Hematopoietic multipotent progenitor cell treated with erythropoietin and hydrocortisone succinate and interleukin-3 and kit ligand, for 17 days (in vitro differentiated cells): ENCODE results near the gene SRMS.

Experiments used
- DNase-seq: peaks from one replicate; pipeline ENCODE4 v3.0.0-alpha.2; 2015; ENCODE audit warnings: low spot score

Gene SRMS

DNA sequence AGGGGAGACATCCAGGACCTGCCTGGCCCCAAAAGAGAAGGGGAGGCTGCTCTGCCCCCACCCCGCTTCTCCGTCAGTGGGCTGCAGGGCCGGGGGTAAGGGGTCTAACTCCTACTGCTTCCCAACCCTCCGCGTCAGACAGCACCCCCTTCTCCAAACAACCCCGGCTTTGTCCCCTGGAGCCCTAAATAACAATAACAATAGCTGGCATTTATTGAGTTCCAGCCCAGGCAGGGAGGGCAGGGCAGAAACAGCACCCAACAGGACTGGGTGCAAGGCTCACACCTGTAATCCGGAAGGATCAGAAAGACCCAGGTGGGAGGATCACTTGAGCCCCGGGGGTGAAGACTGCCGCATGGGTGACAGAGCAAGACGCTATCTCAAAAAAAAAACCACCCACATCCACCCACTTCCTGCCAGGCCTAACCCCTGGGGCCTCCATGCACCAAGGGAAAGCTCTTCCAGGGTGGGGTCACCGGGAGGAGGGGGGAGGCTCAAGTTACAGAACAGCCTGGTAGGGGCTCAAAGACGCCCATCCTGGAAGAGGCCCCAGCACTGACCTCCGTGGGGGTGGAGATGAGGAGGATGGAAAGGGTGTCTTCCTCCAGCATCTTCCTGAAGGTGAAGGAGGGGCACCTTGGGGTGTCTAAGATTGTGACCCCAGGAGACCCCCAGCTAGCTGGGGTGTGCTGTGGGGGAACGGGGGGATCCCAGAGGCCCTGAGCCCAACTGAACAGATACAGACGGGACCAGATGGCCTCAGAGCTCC, 5.1 kb upstream of the SRMS start:
- no peak for DNase-seq

DNA sequence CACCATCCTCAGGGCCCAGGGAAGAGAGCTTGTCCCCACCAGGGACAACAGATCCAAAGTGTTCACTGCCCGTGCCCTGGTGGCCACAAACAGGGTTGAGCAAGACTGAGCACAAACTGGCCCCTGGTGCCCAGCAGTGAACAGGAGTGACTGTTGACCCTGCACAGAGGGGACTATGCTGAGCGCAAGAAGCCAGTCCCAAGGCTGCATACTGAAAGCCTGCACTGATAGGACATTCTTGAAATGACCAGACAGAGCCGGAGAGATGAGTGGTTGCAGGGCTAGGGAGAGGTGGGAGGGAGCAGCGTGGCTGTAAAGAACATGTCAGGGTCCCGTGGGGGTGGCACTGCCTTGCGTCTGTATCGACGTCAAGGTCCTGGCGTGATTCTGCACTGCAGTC, 3.5 kb upstream of the SRMS start:
- DNase-seq: no peak

- DNase-seq: no peak
Observed at GRCh38 chr20:63549679-63550282, 2.2 kb upstream of the SRMS start.

GRCh38 chr20:63549019-63549418, 1.5 kb upstream of the SRMS start:
- DNase-seq: no peak

- DNase-seq: no peak
Observed at GRCh38 chr20:63548542-63548941, 993 bp upstream of the SRMS start.

DNA sequence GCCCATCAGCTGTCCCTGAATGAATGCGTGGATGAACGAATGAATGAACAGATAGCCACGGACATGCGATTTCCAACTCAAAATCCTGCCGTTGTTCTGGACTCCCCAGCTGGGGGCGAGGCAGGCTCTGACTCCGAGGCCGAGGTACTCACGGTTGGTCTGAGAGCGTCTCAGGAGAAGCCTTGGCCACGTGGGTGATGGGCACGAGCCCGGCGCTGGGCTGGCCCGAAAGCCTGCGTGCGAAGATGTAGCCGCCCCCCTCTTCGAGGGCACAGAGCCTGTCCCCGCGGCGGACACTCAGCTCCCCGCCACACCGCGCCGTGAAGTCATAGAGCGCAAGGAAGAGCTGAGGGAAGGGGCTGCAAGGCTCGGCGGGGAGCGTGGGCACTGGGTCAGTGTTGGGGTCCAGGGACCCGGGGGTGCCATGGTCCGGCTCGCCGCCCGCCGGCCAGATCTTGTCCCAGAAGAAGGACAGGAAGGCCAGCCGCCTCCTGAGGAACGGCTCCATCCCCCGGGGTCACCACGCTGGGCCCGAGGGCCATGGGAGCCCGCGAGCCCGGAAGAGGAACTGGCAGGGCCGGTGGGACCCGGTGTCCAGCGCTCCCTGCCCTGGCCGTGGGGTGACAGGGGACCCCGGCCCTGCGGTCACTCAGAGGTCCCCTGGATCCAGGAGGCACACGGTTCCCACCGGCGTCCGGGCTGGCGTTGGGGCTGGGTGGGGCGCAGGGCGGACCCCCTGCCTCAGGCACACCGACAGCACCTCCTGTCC, 409 bp downstream of the SRMS start:
- no peak for DNase-seq

GRCh38 chr20:63546256-63546955, 1.1 kb downstream of the SRMS start:
- no peak for DNase-seq

GRCh38 chr20:63545814-63546213, 1.7 kb downstream of the SRMS start:
- no peak for DNase-seq

DNA sequence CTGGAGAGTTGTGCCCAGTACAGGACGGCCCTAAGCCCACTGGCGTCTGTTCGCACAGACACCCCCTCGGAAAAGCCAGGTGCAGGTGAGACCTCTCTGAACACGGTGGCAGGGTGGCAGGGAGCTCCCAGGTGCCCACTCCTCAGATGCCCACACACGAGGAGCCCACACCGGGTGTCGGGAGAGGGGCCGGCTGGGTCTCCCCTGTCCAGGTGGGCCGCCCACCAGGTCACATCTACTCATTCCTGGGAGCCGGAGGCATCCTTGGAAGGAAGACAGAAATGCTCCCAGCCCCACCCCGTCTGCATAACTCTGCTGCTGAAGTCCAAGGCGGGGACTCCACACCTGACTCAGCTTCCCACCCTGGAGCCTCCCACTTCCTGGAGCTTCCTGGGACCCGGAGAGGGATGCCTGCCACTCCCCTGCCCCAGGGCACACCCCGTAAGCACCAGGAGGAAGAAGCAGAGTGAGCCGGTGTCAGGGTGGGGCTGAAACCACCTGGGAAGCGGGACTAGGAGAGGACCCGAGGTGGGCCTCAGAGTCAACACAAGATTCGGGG, 2.5 kb downstream of the SRMS start:
- DNase-seq: no peak

- no peak for DNase-seq
Observed at GRCh38 chr20:63544241-63544957, 3.1 kb downstream of the SRMS start.

DNA sequence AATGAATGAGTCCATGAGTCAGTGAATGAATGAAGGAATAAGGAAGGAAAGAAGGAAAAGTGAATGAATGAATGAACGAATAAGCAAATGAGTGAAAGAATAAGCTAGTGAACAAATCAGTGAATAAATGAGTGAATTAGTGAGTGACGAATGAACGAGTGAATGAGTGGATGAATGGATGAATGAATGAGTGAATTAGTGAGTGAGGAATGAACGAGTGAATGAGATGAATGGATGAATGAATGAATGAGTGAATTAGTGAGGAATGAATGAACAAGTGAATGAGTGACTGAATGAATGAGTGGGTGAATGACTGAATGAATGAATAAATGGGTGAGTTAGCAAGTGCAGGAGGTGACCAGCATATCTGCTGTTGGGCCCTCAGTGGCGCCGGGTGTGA, 3.8 kb downstream of the SRMS start:
- DNase-seq: no peak

DNA sequence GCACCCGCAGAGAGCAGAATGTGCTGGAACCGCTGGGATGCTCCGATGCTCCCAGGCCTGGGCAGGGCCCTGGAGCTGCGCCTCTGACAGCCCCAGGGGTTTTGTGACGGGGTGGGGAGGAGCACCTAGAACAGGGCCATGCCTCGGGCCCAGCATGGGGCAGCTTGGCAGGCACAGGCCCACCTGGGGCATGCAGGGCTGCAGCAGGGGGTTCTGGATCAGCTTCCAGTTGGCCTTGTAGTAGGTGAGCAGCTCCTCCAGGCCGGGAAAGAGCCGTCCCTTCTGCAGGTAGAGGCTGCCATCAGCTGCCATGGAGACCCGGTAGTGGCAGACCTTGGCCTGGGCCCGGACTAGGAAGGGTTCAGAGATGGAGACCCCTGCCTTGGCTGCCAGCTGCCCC, 4.4 kb downstream of the SRMS start:
- no peak for DNase-seq

- DNase-seq: no peak
Observed at GRCh38 chr20:63542696-63543095, 4.9 kb downstream of the SRMS start.

DNA sequence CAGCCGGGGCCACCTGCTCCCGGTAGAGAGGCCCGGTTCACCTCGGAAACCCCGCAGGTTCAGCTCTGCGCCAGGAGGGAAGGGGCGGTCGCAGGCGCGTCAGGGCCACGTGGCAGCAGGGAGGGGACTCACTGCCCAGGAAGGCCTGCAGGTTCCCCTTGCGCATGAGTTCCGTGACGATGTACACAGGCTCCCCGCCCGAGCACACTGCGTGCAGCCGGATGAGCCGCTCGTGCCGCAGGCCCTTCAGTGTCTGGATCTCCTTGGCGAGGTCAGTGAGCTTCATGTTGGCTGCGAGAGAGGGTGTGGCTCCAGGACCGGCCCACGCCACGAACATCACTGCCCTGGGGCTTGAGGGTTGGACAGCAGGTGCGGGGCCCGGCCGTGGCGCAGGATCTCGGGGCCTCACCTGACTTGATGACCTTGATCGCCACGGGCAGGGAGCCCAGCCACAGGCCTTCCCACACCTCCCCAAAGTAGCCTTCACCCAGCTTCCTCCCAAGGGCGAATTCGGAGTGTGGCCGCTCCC, 5.5 kb downstream of the SRMS start:
- no peak for DNase-seq

DNA sequence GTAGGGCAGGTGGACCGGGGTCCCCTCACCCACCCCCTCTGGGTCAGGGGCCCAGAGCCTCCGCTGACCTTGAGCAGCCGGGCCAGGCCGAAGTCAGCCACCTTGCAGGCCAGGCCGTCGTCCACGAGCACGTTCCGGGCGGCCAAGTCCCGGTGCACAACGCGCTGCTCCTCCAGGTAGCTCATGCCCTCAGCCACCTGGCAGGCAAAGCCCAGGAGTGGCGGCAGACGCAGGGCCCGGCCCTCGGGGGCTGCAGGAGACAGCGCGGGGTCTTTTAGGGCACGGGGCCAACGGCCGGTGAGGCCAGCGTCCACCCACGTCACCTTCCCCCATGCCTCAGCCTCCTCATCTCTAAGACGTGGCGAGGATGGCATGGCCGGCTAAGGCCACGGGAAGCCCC, 6.2 kb downstream of the SRMS start:
- no peak for DNase-seq

DNA sequence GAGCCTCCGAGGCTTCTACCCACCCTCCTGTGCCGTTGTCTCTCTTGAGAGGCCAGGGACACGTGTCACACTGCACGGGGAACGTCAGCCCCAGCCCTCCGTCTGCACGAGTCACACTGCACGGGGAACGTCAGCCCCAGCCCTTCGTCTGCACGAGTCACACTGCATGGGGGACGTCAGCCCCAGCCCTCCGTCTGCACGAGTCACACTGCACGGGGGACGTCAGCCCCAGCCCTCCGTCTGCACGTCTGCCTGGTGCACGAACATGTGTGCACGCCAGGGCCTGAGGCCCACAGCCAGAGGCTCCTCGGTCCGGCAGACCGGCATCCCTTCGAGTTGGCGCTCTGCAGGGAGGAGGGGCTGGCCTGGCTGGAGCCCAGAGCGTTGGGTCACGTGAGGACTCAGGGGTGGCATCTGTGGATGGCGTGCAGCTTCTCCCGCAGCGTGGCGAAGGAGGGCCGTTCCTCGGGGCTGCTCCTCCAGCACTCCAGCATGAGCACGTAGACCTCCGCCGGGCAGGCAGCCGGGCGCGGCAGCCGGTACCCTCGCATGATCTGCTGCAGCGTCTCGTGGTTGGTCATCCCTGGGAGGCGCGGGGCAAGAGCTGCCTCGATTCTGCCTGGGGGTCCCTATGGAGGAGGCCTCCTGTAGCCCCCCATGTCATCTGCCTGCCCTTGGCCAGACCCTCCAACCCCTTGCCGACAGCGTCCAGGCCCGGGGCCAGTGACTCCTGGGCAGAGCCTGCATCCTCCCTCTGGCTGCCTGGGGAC, 6.9 kb downstream of the SRMS start:
- no peak for DNase-seq

- DNase-seq: no peak
Observed at GRCh38 chr20:63539441-63540370, 7.8 kb downstream of the SRMS start.

DNA sequence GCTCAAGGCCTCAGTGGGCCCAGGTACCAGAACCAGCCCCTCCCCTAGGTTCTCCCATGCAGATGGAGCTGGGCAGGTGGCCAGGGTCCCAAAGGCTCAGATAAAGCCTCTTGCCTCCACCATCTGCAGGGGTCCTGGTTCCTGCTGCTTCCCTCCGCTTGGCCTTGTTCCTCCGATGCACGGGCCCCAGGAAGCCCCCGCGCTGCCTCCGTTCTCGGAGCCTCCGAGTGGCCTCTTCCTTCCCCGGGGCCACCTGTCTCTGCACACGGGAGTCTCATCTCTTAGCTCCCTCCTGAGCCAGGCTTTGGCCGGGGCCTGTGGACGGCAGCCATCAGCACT, 8.5 kb downstream of the SRMS start:
- DNase-seq: no peak
